Measurements from ENCODE around the gene GPC6. TPM values are rescaled to one million over a fixed set of nuclear protein-coding genes. Genes with fewer than 3 reads are reported as not detected.

The GPC6 gene
- total and polyA plus RNA-seq, 2 experiments from 2014 or later, result 14.4 to 20.8 TPM

- H3K9me2 ChIP-seq (ENCODE audit: insufficient read depth), result no peaks in the 10 kb centered on the region
- H4K20me1 ChIP-seq (ENCODE audit: insufficient read depth), result no peaks in the 10 kb centered on the region
- no peaks in the 10 kb centered on the region for H3K9me3 ChIP-seq (ENCODE audit: low read depth)
- H3F3A ChIP-seq (ENCODE audit: insufficient read depth), result no peaks in the 10 kb centered on the region
- 90% methylated on average over 1 of the region's 1 CpG for WGBS, 2 experiments (ENCODE audit: low coverage in 1 of 2, low lambda C conversion rate in 2 of 2, missing lambda C conversion rate in 2 of 2)
- H3K9ac ChIP-seq, result no peak overlapping the region
- no peaks in the 10 kb centered on the region for H3K36me3 ChIP-seq (ENCODE audit: low read depth)
- no peaks in the 10 kb centered on the region for H3K27me3 ChIP-seq (replicated peaks; ENCODE audit: insufficient read depth)
- no peak overlapping the region for H2AFZ ChIP-seq
- no peaks in the 10 kb centered on the region for H3K79me2 ChIP-seq (ENCODE audit: insufficient read depth)
- TF ChIP-seq EZH2phosphoT487 (IDR thresholded peaks at IDR 0.05; ENCODE audit: insufficient read depth, low read depth) (no peak), EZH2 (IDR thresholded peaks at IDR 0.05; ENCODE audit: insufficient read depth, poor library complexity, severe bottlenecking) (no peak)
- no peak overlapping the region for H3K27ac ChIP-seq
- H3K4me1 ChIP-seq (ENCODE audit: insufficient read depth), result no peaks in the 10 kb centered on the region
- in situ Hi-C loops (cut with MboI), result no loop called here
- DNase-seq, result no peak
- H3K4me3 ChIP-seq, result no peak overlapping the region
- H3K4me2 ChIP-seq (ENCODE audit: unreplicated experiment), result no peak overlapping the region
Measured at GRCh38 chr13:93784191-93784590, 557.6 kb downstream of the GPC6 start.

- no peak for DNase-seq
Measured at GRCh38 chr13:93786846-93787489, 560.4 kb downstream of the GPC6 start.

GRCh38 chr13:93788456-93788855 is 561.8 kb downstream of the GPC6 start:
- no peaks in the 10 kb centered on the region for H3F3A ChIP-seq (ENCODE audit: insufficient read depth)
- no peaks in the 10 kb centered on the region for H4K20me1 ChIP-seq (ENCODE audit: insufficient read depth)
- 94 to 97% methylated on average over 2 of the region's 2 CpGs for WGBS, 2 experiments (ENCODE audit: low coverage in 1 of 2, low lambda C conversion rate in 2 of 2, missing lambda C conversion rate in 2 of 2)
- TF ChIP-seq EZH2 (IDR thresholded peaks at IDR 0.05; ENCODE audit: insufficient read depth, poor library complexity, severe bottlenecking) (no peak), EZH2phosphoT487 (IDR thresholded peaks at IDR 0.05; ENCODE audit: insufficient read depth, low read depth) (no peak)
- H2AFZ ChIP-seq, result no peak overlapping the region
- H3K79me2 ChIP-seq (ENCODE audit: insufficient read depth), result no peaks in the 10 kb centered on the region
- H3K4me3 ChIP-seq, result no peak overlapping the region
- no peak overlapping the region for H3K27ac ChIP-seq
- no peaks in the 10 kb centered on the region for H3K9me2 ChIP-seq (ENCODE audit: insufficient read depth)
- no peak overlapping the region for H3K4me2 ChIP-seq (ENCODE audit: unreplicated experiment)
- H3K4me1 ChIP-seq (ENCODE audit: insufficient read depth), result no peaks in the 10 kb centered on the region
- no peaks in the 10 kb centered on the region for H3K9me3 ChIP-seq (ENCODE audit: low read depth)
- in situ Hi-C loops (cut with MboI), result no loop called here
- H3K9ac ChIP-seq, result no peak overlapping the region
- no peaks in the 10 kb centered on the region for H3K36me3 ChIP-seq (ENCODE audit: low read depth)
- no peak for DNase-seq
- no peaks in the 10 kb centered on the region for H3K27me3 ChIP-seq (replicated peaks; ENCODE audit: insufficient read depth)

More at GRCh38 chr13:93786846-93787489, 560.4 kb downstream of the GPC6 start:
- Histone ChIP-seq H3K9ac (no peak overlapping the region), H3K4me3 (no peak overlapping the region), H3K27me3 (replicated peaks; ENCODE audit: insufficient read depth) (no peaks in the 10 kb centered on the region), H3K79me2 (ENCODE audit: insufficient read depth) (no peaks in the 10 kb centered on the region), H3K4me2 (ENCODE audit: unreplicated experiment) (no peak overlapping the region), H2AFZ (no peak overlapping the region), H3K9me2 (ENCODE audit: insufficient read depth) (no peaks in the 10 kb centered on the region), H3K9me3 (ENCODE audit: low read depth) (no peaks in the 10 kb centered on the region), H3K27ac (no peak overlapping the region), H3K4me1 (ENCODE audit: insufficient read depth) (no peaks in the 10 kb centered on the region), H3F3A (ENCODE audit: insufficient read depth) (no peaks in the 10 kb centered on the region), H3K36me3 (ENCODE audit: low read depth) (no peaks in the 10 kb centered on the region), H4K20me1 (ENCODE audit: insufficient read depth) (no peaks in the 10 kb centered on the region)
- 81 to 84% methylated on average over 4 of the region's 4 CpGs for WGBS, 2 experiments (ENCODE audit: low coverage in 1 of 2, low lambda C conversion rate in 2 of 2, missing lambda C conversion rate in 2 of 2)
- in situ Hi-C loops (cut with MboI), result no loop called here
- TF ChIP-seq EZH2 (IDR thresholded peaks at IDR 0.05; ENCODE audit: insufficient read depth, poor library complexity, severe bottlenecking), result no peak
- no peak for TF ChIP-seq EZH2phosphoT487 (IDR thresholded peaks at IDR 0.05; ENCODE audit: insufficient read depth, low read depth)

DNA sequence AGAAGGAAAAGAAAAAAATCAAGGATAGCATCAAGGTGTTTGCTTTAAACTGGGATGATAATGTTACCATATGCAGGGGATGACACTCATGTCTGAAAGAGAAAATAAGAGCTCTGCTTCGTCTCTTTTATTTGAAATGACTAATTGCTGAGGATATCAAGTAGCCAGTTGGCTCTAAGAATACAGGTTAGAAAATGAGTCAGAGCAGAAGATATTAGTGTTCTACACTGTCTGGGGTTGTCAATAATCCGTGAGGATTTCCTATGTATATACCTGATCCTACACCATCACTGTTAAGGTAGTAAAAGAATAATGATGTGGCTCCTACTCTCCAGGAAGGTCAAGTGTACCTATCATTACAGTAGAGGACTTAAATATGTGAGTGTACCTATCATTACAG is 562.5 kb downstream of the GPC6 start:
- in situ Hi-C loops (cut with MboI), result no loop called here
- 84 to 93% methylated on average over 2 of the region's 2 CpGs for WGBS, 2 experiments (ENCODE audit: low coverage in 1 of 2, low lambda C conversion rate in 2 of 2, missing lambda C conversion rate in 2 of 2)
- H2AFZ ChIP-seq, result no peak overlapping the region

More for the DNA sequence above, 562.5 kb downstream of the GPC6 start:
- Histone ChIP-seq H3K79me2 (ENCODE audit: insufficient read depth) (no peaks in the 10 kb centered on the region), H3K4me2 (ENCODE audit: unreplicated experiment) (no peak overlapping the region), H3K9me3 (ENCODE audit: low read depth) (no peaks in the 10 kb centered on the region), H3K9ac (no peak overlapping the region), H4K20me1 (ENCODE audit: insufficient read depth) (no peaks in the 10 kb centered on the region), H3K4me3 (no peak overlapping the region), H3K27ac (no peak overlapping the region), H3K4me1 (ENCODE audit: insufficient read depth) (no peaks in the 10 kb centered on the region), H3K9me2 (ENCODE audit: insufficient read depth) (no peaks in the 10 kb centered on the region), H3K27me3 (replicated peaks; ENCODE audit: insufficient read depth) (no peaks in the 10 kb centered on the region), H3F3A (ENCODE audit: insufficient read depth) (no peaks in the 10 kb centered on the region), H3K36me3 (ENCODE audit: low read depth) (no peaks in the 10 kb centered on the region)
- TF ChIP-seq EZH2 (IDR thresholded peaks at IDR 0.05; ENCODE audit: insufficient read depth, poor library complexity, severe bottlenecking) (no peak), EZH2phosphoT487 (IDR thresholded peaks at IDR 0.05; ENCODE audit: insufficient read depth, low read depth) (no peak)
- DNase-seq, result no peak

Measured in GM23248 (cell line).